HCT116 (cell line): ENCODE data around the gene GGNBP2. TPM values are rescaled to one million over a fixed set of nuclear protein-coding genes. Genes with fewer than 3 reads are reported as not detected.

ENCODE experiments used
- ATAC-seq: fragments of 200-7000 bp; cut with Tn5 transposase; 2 replicates; pipeline ENCODE4 v1.9.1; 2020; ENCODE audit warnings: mild to moderate bottlenecking, moderate library complexity
- Bru-seq: library from RNA; stranded (reverse); fragments of 400-500 nt; gene quantifications from one replicate; lab custom pipeline; 2021; lab: Mats Ljungman, UMichigan
- BruChase-seq, 2 experiments: library from RNA; stranded (reverse); fragments of 400-500 nt; gene quantifications; one replicate each; lab custom pipeline; 2021; lab: Mats Ljungman, UMichigan
- BruUV-seq: library from RNA; stranded (reverse); fragments of 400-500 nt; replicated peaks from 2 replicates; lab custom pipeline; 2021; lab: Mats Ljungman, UMichigan
- CTCF ChIA-PET: fragments of 300-600 bp; sonication (Branson Sonifier 250); formaldehyde crosslinking; loops from one replicate; lab custom pipeline; 2021; ENCODE audit warnings: antibody characterized with exemption; lab: Charles Lee
- POLR2A ChIA-PET: fragments of 300-600, 350-600 bp; sonication (Branson Sonifier 250); formaldehyde crosslinking; loops from one replicate; lab custom pipeline; 2021; ENCODE audit warnings: antibody characterized with exemption; lab: Charles Lee
- RAD21 ChIA-PET, 2 experiments: fragments of 300-600 bp; sonication (Branson Sonifier 250); formaldehyde crosslinking; loops; one replicate each; lab custom pipeline; 2023; ENCODE audit warnings: low total read pairs in 2 of 2; ENCODE audit not compliant: uncharacterized antibody in 2 of 2, unreplicated experiment in 2 of 2, low non-redundant PET in 1 of 2; lab: Charles Lee
- DNase-seq: peaks from one replicate; pipeline ENCODE4 v3.0.0-alpha.2; 2010; ENCODE audit warnings: low read depth, low spot score
- H2AFZ ChIP-seq: fragments of 200-600 bp; shearing (Covaris generic), sonication (generic); 2 replicates; pipeline ENCODE4 v1.6.1; 2017; ENCODE audit warnings: low read depth, mixed run types, mixed read lengths, antibody characterized with exemption, low read length; ENCODE audit not compliant: poor library complexity, severe bottlenecking
- H3K27ac ChIP-seq: 2 replicates; pipeline ENCODE4 v1.5.1; 2012; ENCODE audit warnings: low read depth, low read length
- H3K27me3 ChIP-seq: fragments of 200-600 bp; sonication (generic); 2 replicates; pipeline ENCODE4 v1.6.1; 2016; ENCODE audit warnings: mixed run types, low read length, mixed read lengths; ENCODE audit not compliant: insufficient read depth
- H3K36me3 ChIP-seq, 2 experiments: fragments of 200-500 bp in 1 of 2; fragments of 200-600 bp in 1 of 2; sonication (Bioruptor generic) in 1 of 2; sonication (generic) in 1 of 2; 2 replicates each; pipeline versions ENCODE4 v1.5.1 to v1.6.1; 2014 to 2016; ENCODE audit warnings: low read length in 2 of 2, inconsistent platforms in 1 of 2, mixed read lengths in 1 of 2, mixed run types in 1 of 2; ENCODE audit not compliant: insufficient read depth in 2 of 2, control insufficient read depth in 1 of 2
- H3K4me1 ChIP-seq, 2 experiments: fragments of 200-600 bp in 1 of 2; sonication (generic) in 1 of 2; 2 replicates each; pipeline versions ENCODE4 v1.5.1 to v1.6.1; 2012 to 2017; ENCODE audit warnings: low read length in 2 of 2, inconsistent platforms in 1 of 2, mild to moderate bottlenecking in 1 of 2, mixed read lengths in 1 of 2, mixed run types in 1 of 2, moderate library complexity in 1 of 2; ENCODE audit not compliant: insufficient read depth in 2 of 2, control insufficient read depth in 1 of 2
- H3K4me2 ChIP-seq: fragments of 200-600 bp; sonication (generic); 2 replicates; pipeline ENCODE4 v1.6.1; 2017; ENCODE audit warnings: mixed run types, low read length, mixed read lengths
- H3K4me3 ChIP-seq, 2 experiments: fragments of 200-600 bp in 1 of 2; sonication (generic) in 1 of 2; replicated peaks in 1 of 2; 2 replicates each; pipeline ENCODE4 v1.5.1; 2011 to 2016; ENCODE audit warnings: low read length in 2 of 2, control low read depth in 1 of 2, low read depth in 1 of 2, mild to moderate bottlenecking in 1 of 2, mixed read lengths in 1 of 2, mixed run types in 1 of 2
- H3K79me2 ChIP-seq: fragments of 200-600 bp; sonication (generic); 2 replicates; pipeline ENCODE4 v1.6.1; 2017; ENCODE audit warnings: mild to moderate bottlenecking, mixed run types, low read length, moderate library complexity, mixed read lengths; ENCODE audit not compliant: insufficient read depth
- H3K9ac ChIP-seq: fragments of 200-600 bp; sonication (generic); 2 replicates; pipeline ENCODE4 v1.6.1; 2016; ENCODE audit warnings: low read length, mixed read lengths
- H3K9me2 ChIP-seq: fragments of 200-600 bp; sonication (generic), shearing (Covaris generic); 2 replicates; pipeline ENCODE4 v1.6.1; 2017; ENCODE audit warnings: mixed run types, mild to moderate bottlenecking, moderate library complexity; ENCODE audit not compliant: insufficient read depth
- H3K9me3 ChIP-seq, 2 experiments: fragments of 200-500 bp in 1 of 2; fragments of 200-600 bp in 1 of 2; sonication (Bioruptor generic) in 1 of 2; sonication (generic) in 1 of 2; 2 replicates each; pipeline ENCODE4 v1.6.1; 2014 to 2017; ENCODE audit warnings: low read length in 2 of 2, mixed read lengths in 2 of 2, inconsistent platforms in 1 of 2, low read depth in 1 of 2, mild to moderate bottlenecking in 1 of 2, mixed run types in 1 of 2, moderate library complexity in 1 of 2; ENCODE audit not compliant: control insufficient read depth in 1 of 2, insufficient read depth in 1 of 2
- H4K20me1 ChIP-seq: fragments of 200-600 bp; sonication (generic), shearing (Covaris generic); 2 replicates; pipeline ENCODE4 v1.6.1; 2017; ENCODE audit warnings: mixed run types, mild to moderate bottlenecking, moderate library complexity; ENCODE audit not compliant: insufficient read depth
- CBX3 ChIP-seq: IDR thresholded peaks from 2 replicates; pipeline ENCODE4 v1.6.1; 2012; ENCODE audit warnings: low read depth
- EGR1 ChIP-seq: IDR thresholded peaks from 2 replicates; pipeline ENCODE4 v1.6.1; 2012; ENCODE audit warnings: low read depth
- FOSL1 ChIP-seq: IDR thresholded peaks from 2 replicates; pipeline ENCODE4 v1.6.1; 2012; ENCODE audit warnings: low read depth
- JUND ChIP-seq: IDR thresholded peaks from 2 replicates; pipeline ENCODE4 v1.6.1; 2012
- POLR2A ChIP-seq: IDR thresholded peaks from 2 replicates; pipeline ENCODE4 v1.7.0; 2011; ENCODE audit warnings: borderline replicate concordance; ENCODE audit not compliant: insufficient read depth, insufficient read length; ENCODE audit errors: extremely low read depth
- POLR2AphosphoS5 ChIP-seq: IDR thresholded peaks from 2 replicates; pipeline ENCODE4 v1.6.1; 2011; ENCODE audit warnings: mild to moderate bottlenecking, low read depth, low read length, moderate library complexity
- SIN3A ChIP-seq: IDR thresholded peaks from 2 replicates; pipeline ENCODE4 v1.6.1; 2012; ENCODE audit warnings: low read depth
- YY1 ChIP-seq: IDR thresholded peaks from 2 replicates; pipeline ENCODE4 v1.6.1; 2011; ENCODE audit warnings: low read length, low read depth, moderate library complexity, mild to moderate bottlenecking; ENCODE audit not compliant: insufficient replicate concordance; ENCODE audit errors: extremely low read depth
- ZNF274 ChIP-seq: fragments of 200-500 bp; sonication (Bioruptor generic); IDR thresholded peaks from 2 replicates; pipeline ENCODE4 v1.6.1; 2014; ENCODE audit warnings: mild to moderate bottlenecking, low read depth, low read length, inconsistent platforms
- intact Hi-C: fragments of 100-400 bp; cut with micrococcal nuclease; formaldehyde crosslinking; loops from 2 replicates; pipeline ENCODE4 v1.10.0; 2022
- long read RNA-seq: library from polyadenylated mRNA; unstranded; transcript quantifications from one replicate; pipeline ENCODE4 v2.0.0, GENCODE V29; 2021; ENCODE audit not compliant: unreplicated experiment
- polyA plus RNA-seq: library from polyadenylated mRNA; unstranded; fragments of >200 nt; gene quantifications from 2 replicates; pipeline ENCODE4 v1.2.1, GENCODE V29; 2012; ENCODE audit warnings: missing spikeins
- total RNA-seq: library from RNA; stranded (reverse); gene quantifications from one replicate; pipeline ENCODE4 v1.2.1, GENCODE V29; 2021; ENCODE audit not compliant: unreplicated experiment
- TF ChIP-seq, protein P1 (sequence below): IDR thresholded peaks from 2 replicates; pipeline ENCODE4 v1.6.1; 2012; ENCODE audit warnings: low read depth
- TF ChIP-seq, protein P2 (sequence below): IDR thresholded peaks from 2 replicates; pipeline ENCODE4 v1.6.1; 2012
- TF ChIP-seq, protein P3 (sequence below): IDR thresholded peaks from 2 replicates; pipeline ENCODE4 v1.6.1; 2011; ENCODE audit warnings: mild to moderate bottlenecking, low read length, moderate library complexity; ENCODE audit not compliant: insufficient replicate concordance; ENCODE audit errors: extremely low read depth

GGNBP2 gene, protein sequence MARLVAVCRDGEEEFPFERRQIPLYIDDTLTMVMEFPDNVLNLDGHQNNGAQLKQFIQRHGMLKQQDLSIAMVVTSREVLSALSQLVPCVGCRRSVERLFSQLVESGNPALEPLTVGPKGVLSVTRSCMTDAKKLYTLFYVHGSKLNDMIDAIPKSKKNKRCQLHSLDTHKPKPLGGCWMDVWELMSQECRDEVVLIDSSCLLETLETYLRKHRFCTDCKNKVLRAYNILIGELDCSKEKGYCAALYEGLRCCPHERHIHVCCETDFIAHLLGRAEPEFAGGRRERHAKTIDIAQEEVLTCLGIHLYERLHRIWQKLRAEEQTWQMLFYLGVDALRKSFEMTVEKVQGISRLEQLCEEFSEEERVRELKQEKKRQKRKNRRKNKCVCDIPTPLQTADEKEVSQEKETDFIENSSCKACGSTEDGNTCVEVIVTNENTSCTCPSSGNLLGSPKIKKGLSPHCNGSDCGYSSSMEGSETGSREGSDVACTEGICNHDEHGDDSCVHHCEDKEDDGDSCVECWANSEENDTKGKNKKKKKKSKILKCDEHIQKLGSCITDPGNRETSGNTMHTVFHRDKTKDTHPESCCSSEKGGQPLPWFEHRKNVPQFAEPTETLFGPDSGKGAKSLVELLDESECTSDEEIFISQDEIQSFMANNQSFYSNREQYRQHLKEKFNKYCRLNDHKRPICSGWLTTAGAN
- 58.2 TPM for total RNA-seq
- 59.0 and 65.3 TPM in 2 replicates for polyA plus RNA-seq
- percentile 87 among the genes with signal in this experiment for Bru-seq, nascent RNA
- BruChase-seq, experiment 1, labeled RNA remaining after a 6-hour chase = percentile 81 among the genes with signal in this experiment
- BruChase-seq, experiment 2, labeled RNA remaining after a 2-hour chase = percentile 87 among the genes with signal in this experiment
- long read RNA-seq, transcript GGNBP2-212 (14 exons, 2,847 nt) = major isoform, 10 of 140 reads
- long read RNA-seq, partial matches to known transcripts = 101 of 140 reads
- long read RNA-seq, other reads (novel, unspliced or antisense) = 21 of 140 reads

DNA sequence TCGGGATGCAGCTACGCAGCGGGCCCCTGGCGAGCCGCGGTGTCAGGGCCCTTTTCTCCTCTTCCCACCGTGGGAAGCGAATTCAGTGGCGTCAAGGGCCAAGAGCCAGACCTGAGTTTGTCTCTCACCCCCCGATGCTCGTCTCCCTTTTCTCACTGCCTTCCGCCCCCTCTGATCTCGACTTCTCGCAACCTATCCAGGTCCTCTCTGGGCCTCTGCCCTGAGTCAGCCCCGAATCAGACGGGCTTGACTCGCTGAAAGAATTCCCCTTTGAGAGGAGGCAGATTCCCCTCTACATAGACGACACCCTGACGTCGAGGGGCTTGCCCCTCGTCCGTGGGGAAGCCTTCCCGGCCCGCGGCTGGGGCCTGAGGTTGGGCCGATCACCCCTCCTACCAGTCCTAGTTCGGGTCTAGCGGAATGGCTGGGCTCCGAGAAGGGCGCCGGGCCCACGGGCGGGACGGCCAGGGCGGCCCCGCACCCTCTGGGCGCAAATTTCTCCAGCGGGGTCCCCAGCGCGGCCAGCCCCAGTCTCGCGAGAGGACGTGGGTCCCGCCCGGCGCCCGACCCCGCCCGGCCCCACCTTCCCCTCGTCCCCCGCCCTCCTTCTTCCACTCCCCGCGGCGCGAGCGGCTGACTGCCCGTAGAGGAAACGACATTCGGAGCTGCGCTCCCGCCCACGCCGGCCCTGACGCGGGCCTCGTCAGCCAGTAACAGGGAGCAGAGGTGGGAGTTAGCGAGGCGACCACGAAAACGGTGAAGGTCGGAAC is at the start of gene GGNBP2:
TSS of gene GGNBP2 (plus strand) at position 613 of the 770 bp plus-strand sequence. CDS start 806 bp downstream, outside the sequence.
- Histone ChIP-seq H3K4me1 (peaks cover 11 to 26% of the 10 kb centered on the region in 2 experiments; a peak in 3 of 4 replicates), H3K9ac (peak within 1 kb of the TSS; percentile 96), H3K4me2 (peak within 1 kb of the TSS; percentile 97), H3K79me2 (peaks cover 58% of the 10 kb centered on the region), H3K36me3 (peaks cover 0 to 6% of the 10 kb centered on the region in 2 experiments; a peak in 2 of 4 replicates), H3K4me3 (peak within 1 kb of the TSS; percentile 80 to 97), H2AFZ (no peak within 1 kb of the TSS), H3K27me3 (no peaks in the 10 kb centered on the region), H4K20me1 (no peaks in the 10 kb centered on the region), H3K9me3 (no peaks in the 10 kb centered on the region), H3K27ac (peak within 1 kb of the TSS; percentile 98), H3K9me2 (no peaks in the 10 kb centered on the region)
- POLR2A ChIA-PET = interaction anchor here (0.6 to 2.8 kb wide), 9 partner anchors 10 to 1821 kb away, joined by 3 to 30 read pairs (median 4); partner anchors contain the start of genes MRM1, MYO19, PIGW and ZNHIT3
- peak; percentile 76 for ATAC-seq
- TSS peak; percentile 82 for BruUV-seq
- RAD21 ChIA-PET = no interaction called here
- CTCF ChIA-PET = interaction anchor here (1.3 to 2.3 kb wide), 2 partner anchors 10 to 57 kb away, joined by 4 to 16 read pairs; partner anchors contain the start of genes MRM1, MYO19 and PIGW
- DNase-seq = peak; percentile 76
- intact Hi-C loops = loop anchor here (1.0 to 5.0 kb wide), 2 partner anchors 10 to 58 kb away; partner anchors contain the start of genes MRM1, MYO19 and PIGW
- no peak for TF ChIP-seq CBX3
- peak; percentile 88 for TF ChIP-seq EGR1
- peak; percentile 58 for TF ChIP-seq POLR2A
- no peak for TF ChIP-seq ZNF274
- no peak for TF ChIP-seq JUND
- TF ChIP-seq, protein P1, sequence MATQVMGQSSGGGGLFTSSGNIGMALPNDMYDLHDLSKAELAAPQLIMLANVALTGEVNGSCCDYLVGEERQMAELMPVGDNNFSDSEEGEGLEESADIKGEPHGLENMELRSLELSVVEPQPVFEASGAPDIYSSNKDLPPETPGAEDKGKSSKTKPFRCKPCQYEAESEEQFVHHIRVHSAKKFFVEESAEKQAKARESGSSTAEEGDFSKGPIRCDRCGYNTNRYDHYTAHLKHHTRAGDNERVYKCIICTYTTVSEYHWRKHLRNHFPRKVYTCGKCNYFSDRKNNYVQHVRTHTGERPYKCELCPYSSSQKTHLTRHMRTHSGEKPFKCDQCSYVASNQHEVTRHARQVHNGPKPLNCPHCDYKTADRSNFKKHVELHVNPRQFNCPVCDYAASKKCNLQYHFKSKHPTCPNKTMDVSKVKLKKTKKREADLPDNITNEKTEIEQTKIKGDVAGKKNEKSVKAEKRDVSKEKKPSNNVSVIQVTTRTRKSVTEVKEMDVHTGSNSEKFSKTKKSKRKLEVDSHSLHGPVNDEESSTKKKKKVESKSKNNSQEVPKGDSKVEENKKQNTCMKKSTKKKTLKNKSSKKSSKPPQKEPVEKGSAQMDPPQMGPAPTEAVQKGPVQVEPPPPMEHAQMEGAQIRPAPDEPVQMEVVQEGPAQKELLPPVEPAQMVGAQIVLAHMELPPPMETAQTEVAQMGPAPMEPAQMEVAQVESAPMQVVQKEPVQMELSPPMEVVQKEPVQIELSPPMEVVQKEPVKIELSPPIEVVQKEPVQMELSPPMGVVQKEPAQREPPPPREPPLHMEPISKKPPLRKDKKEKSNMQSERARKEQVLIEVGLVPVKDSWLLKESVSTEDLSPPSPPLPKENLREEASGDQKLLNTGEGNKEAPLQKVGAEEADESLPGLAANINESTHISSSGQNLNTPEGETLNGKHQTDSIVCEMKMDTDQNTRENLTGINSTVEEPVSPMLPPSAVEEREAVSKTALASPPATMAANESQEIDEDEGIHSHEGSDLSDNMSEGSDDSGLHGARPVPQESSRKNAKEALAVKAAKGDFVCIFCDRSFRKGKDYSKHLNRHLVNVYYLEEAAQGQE = no peak
- TF ChIP-seq POLR2AphosphoS5 = peak; percentile 84
- peak; percentile 76; the same call in 1 of the 2 replicates for TF ChIP-seq SIN3A
- TF ChIP-seq, protein P2, sequence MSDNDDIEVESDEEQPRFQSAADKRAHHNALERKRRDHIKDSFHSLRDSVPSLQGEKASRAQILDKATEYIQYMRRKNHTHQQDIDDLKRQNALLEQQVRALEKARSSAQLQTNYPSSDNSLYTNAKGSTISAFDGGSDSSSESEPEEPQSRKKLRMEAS = peak; percentile 52; the same call in 1 of the 2 replicates
- TF ChIP-seq, protein P3, sequence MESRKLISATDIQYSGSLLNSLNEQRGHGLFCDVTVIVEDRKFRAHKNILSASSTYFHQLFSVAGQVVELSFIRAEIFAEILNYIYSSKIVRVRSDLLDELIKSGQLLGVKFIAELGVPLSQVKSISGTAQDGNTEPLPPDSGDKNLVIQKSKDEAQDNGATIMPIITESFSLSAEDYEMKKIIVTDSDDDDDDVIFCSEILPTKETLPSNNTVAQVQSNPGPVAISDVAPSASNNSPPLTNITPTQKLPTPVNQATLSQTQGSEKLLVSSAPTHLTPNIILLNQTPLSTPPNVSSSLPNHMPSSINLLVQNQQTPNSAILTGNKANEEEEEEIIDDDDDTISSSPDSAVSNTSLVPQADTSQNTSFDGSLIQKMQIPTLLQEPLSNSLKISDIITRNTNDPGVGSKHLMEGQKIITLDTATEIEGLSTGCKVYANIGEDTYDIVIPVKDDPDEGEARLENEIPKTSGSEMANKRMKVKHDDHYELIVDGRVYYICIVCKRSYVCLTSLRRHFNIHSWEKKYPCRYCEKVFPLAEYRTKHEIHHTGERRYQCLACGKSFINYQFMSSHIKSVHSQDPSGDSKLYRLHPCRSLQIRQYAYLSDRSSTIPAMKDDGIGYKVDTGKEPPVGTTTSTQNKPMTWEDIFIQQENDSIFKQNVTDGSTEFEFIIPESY = peak; percentile 92
- no peak for TF ChIP-seq YY1
- TF ChIP-seq FOSL1 = no peak
